ENCODE results near the gene FLT1.

Gene FLT1

GRCh38 chr13:28342251-28342650 is 152.7 kb downstream of the FLT1 start:
- no peaks in the 10 kb centered on the region for H3K36me3 ChIP-seq
- TF ChIP-seq CTCF (IDR thresholded peaks at IDR 0.05; ENCODE audit: low read depth, low read length), result no peak

GRCh38 chr13:28340272-28340793 is 154.6 kb downstream of the FLT1 start:
- Histone ChIP-seq H3K4me1 (peaks cover 19% of the 10 kb centered on the region), H3K4me3 (ENCODE audit: low read depth, low read length) (no peak overlapping the region), H3K9me3 (no peaks in the 10 kb centered on the region), H3K36me3 (no peaks in the 10 kb centered on the region), H3K27me3 (no peaks in the 10 kb centered on the region)
- no peak for DNase-seq
- no peak for TF ChIP-seq CTCF (IDR thresholded peaks at IDR 0.05; ENCODE audit: low read depth, low read length)

More at GRCh38 chr13:28342251-28342650, 152.7 kb downstream of the FLT1 start:
- Histone ChIP-seq H3K4me1 (peaks cover 18% of the 10 kb centered on the region), H3K27me3 (no peaks in the 10 kb centered on the region), H3K4me3 (ENCODE audit: low read depth, low read length) (no peak overlapping the region), H3K9me3 (no peaks in the 10 kb centered on the region)
- DNase-seq, result no peak

GRCh38 chr13:28339419-28339818 is 155.5 kb downstream of the FLT1 start:
- no peak for DNase-seq
- H3K9me3 ChIP-seq, result no peaks in the 10 kb centered on the region
- H3K36me3 ChIP-seq, result no peaks in the 10 kb centered on the region
- H3K4me1 ChIP-seq, result peaks cover 19% of the 10 kb centered on the region
- TF ChIP-seq CTCF (IDR thresholded peaks at IDR 0.05; ENCODE audit: low read depth, low read length), result no peak
- H3K27me3 ChIP-seq, result no peaks in the 10 kb centered on the region
- no peak overlapping the region for H3K4me3 ChIP-seq (ENCODE audit: low read depth, low read length)

- TF ChIP-seq CTCF (IDR thresholded peaks at IDR 0.05; ENCODE audit: low read depth, low read length), result no peak
- Histone ChIP-seq H3K4me3 (ENCODE audit: low read depth, low read length) (no peak overlapping the region), H3K36me3 (no peaks in the 10 kb centered on the region), H3K27me3 (no peaks in the 10 kb centered on the region), H3K9me3 (no peaks in the 10 kb centered on the region), H3K4me1 (peaks cover 19% of the 10 kb centered on the region)
- no peak for DNase-seq
Observed at GRCh38 chr13:28338742-28339141, 156.2 kb downstream of the FLT1 start.

- Histone ChIP-seq H3K27me3 (no peaks in the 10 kb centered on the region), H3K9me3 (no peaks in the 10 kb centered on the region), H3K4me1 (peaks cover 19% of the 10 kb centered on the region), H3K36me3 (no peaks in the 10 kb centered on the region), H3K4me3 (ENCODE audit: low read depth, low read length) (no peak overlapping the region)
- DNase-seq, result no peak
- no peak for TF ChIP-seq CTCF (IDR thresholded peaks at IDR 0.05; ENCODE audit: low read depth, low read length)
Observed at GRCh38 chr13:28338006-28338574, 156.8 kb downstream of the FLT1 start.

GRCh38 chr13:28337166-28338005 is 157.5 kb downstream of the FLT1 start:
- Histone ChIP-seq H3K27me3 (no peaks in the 10 kb centered on the region), H3K4me3 (ENCODE audit: low read depth, low read length) (no peak overlapping the region), H3K9me3 (no peaks in the 10 kb centered on the region), H3K36me3 (no peaks in the 10 kb centered on the region), H3K4me1 (peaks cover 19% of the 10 kb centered on the region)
- no peak for TF ChIP-seq CTCF (IDR thresholded peaks at IDR 0.05; ENCODE audit: low read depth, low read length)
- no peak for DNase-seq
